ENCODE data around the gene MRPL9. TPM values are rescaled to one million over a fixed set of nuclear protein-coding genes. Genes with fewer than 3 reads are reported as not detected.

The MRPL9 gene
- total RNA-seq, 2 experiments from 2014 or later = 152 to 164 TPM

DNA sequence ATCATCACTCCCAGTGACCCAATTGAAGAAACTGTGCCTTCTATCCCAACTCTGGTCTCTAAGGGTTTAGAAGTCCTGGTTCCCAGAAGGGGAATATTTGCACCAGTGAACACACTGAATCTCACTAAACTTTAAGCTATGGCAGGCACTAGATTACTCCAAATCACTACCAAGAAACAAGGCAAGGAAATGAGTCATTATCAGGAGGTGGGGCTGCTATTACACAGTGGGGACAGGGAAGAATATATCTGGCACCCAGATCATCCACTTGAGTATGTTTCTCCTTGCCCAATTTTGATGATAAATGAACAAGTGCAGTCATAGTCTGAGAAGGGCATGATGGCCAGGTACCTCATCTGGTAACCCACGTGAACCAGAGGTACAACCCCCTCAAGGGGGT, 7.0 kb downstream of the MRPL9 start:
- H3K4me1 ChIP-seq (ENCODE audit: insufficient read depth, low read length) = no peaks in the 10 kb centered on the region
- Mint-ChIP-seq H3K27me3 (peaks cover 5% of the 10 kb centered on the region), H3K4me1 (ENCODE audit: low read depth) (no peaks in the 10 kb centered on the region), H3K9me3 (no peaks in the 10 kb centered on the region), H3K36me3 (ENCODE audit: low read depth) (peaks cover 37% of the 10 kb centered on the region), H3K27ac (no peak overlapping the region), H3K4me3 (no peak overlapping the region)
- POLR2A ChIA-PET = no interaction called here
- H3K27ac ChIP-seq (ENCODE audit: low read depth in 1 of 2, low read length in 2 of 2) = no peak overlapping the region
- peaks cover 46% of the 10 kb centered on the region for H3K36me3 ChIP-seq (ENCODE audit: insufficient read depth, low read length)
- H3K4me3 ChIP-seq (ENCODE audit: low read length) = no peak overlapping the region
- ATAC-seq (ENCODE audit: poor library complexity) = no peak
- H3K9me3 ChIP-seq (ENCODE audit: control insufficient read depth in 1 of 2, insufficient read depth in 1 of 2, low read length in 2 of 2) = no peaks in the 10 kb centered on the region
- CTCF ChIA-PET = no interaction called here
- no peak for DNase-seq
- H3K27me3 ChIP-seq (ENCODE audit: control insufficient read depth in 1 of 2, insufficient read depth in 2 of 2, low read length in 2 of 2) = no peaks in the 10 kb centered on the region
- TF ChIP-seq, protein P1, sequence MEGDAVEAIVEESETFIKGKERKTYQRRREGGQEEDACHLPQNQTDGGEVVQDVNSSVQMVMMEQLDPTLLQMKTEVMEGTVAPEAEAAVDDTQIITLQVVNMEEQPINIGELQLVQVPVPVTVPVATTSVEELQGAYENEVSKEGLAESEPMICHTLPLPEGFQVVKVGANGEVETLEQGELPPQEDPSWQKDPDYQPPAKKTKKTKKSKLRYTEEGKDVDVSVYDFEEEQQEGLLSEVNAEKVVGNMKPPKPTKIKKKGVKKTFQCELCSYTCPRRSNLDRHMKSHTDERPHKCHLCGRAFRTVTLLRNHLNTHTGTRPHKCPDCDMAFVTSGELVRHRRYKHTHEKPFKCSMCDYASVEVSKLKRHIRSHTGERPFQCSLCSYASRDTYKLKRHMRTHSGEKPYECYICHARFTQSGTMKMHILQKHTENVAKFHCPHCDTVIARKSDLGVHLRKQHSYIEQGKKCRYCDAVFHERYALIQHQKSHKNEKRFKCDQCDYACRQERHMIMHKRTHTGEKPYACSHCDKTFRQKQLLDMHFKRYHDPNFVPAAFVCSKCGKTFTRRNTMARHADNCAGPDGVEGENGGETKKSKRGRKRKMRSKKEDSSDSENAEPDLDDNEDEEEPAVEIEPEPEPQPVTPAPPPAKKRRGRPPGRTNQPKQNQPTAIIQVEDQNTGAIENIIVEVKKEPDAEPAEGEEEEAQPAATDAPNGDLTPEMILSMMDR (IDR thresholded peaks at IDR 0.05) = no peak
- intact Hi-C loops (cut with DNase I, micrococcal nuclease) = no loop called here

DNA sequence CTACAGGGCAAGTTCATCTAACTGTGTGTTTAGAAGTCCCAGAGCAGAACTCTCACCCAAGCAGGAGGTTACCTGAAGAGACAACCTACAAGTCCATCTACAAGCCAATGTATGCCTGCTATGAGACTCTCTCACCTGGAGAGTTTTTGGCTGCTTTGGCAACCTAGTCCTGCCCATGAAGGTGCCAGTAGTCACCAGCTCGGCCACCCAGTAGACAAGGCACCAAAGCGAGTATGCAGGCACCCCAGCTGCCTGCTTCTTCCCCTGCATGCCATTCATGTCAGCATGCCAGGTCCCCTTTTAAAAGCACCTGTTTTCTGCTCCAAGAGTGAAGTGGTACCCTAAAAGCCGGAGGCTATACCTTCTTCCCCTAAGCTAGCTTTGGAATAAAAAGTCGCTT, 21.8 kb downstream of the MRPL9 start:
- H3K27me3 ChIP-seq (ENCODE audit: control insufficient read depth in 1 of 2, insufficient read depth in 2 of 2, low read length in 2 of 2) = no peaks in the 10 kb centered on the region
- ChIA-PET POLR2A (interaction anchor here (0.6 kb wide), 1 partner anchor 324 kb away, joined by 3 read pairs; no protein-coding TSS in a partner anchor), CTCF (no interaction called here)
- H3K27ac ChIP-seq (ENCODE audit: low read depth in 1 of 2, low read length in 2 of 2) = no peak overlapping the region
- DNase-seq = no peak
- no peaks in the 10 kb centered on the region for H3K4me1 ChIP-seq (ENCODE audit: insufficient read depth, low read length)
- TF ChIP-seq, protein P1 (IDR thresholded peaks at IDR 0.05) = no peak
- Mint-ChIP-seq H3K9me3 (no peaks in the 10 kb centered on the region), H3K27ac (no peak overlapping the region), H3K27me3 (peaks cover 5% of the 10 kb centered on the region), H3K4me1 (ENCODE audit: low read depth) (no peaks in the 10 kb centered on the region), H3K36me3 (ENCODE audit: low read depth) (no peaks in the 10 kb centered on the region), H3K4me3 (no peak overlapping the region)
- no peaks in the 10 kb centered on the region for H3K36me3 ChIP-seq (ENCODE audit: insufficient read depth, low read length)
- no peak for ATAC-seq (ENCODE audit: poor library complexity)
- H3K4me3 ChIP-seq (ENCODE audit: low read length) = no peak overlapping the region
- intact Hi-C loops (cut with DNase I, micrococcal nuclease) = no loop called here
- H3K9me3 ChIP-seq (ENCODE audit: control insufficient read depth in 1 of 2, insufficient read depth in 1 of 2, low read length in 2 of 2) = peaks cover 10 to 15% of the 10 kb centered on the region in 2 experiments

DNA sequence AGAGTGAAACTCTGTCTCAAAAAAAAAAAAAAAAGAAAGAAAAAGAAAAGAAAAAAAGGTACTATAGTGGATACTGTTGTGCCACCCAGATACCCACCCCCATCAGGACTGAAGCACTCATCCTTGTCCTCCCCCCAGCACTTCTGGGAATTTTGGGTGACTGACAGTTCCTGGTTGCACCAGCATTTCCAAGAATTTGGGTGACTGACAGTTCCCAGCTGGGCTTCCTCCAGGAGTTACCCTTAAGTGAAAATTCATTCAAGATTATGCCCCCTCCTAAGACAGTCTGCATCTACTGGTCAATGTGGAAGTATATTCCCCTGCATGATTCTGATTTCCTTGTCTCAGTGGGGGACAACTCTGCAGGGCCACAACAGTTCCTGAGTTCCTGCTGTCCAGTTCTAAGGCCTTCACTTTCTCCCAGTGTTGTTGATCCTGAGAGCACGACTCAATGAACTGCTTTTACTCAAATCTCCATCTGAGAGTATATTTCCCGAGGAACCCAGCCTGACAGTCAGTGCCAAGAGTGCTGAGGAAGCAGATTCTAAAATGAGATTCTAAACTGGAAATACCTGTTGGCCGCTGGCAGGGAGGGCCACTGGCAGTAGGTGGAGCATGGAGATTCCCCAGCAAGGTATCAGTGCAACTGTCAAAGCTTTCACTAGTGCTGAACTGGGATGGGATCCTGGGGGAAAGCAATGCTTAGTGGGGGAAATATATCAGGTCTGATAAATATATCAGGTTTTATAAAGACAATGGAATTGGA, 23.5 kb downstream of the MRPL9 start:
- no peak for ATAC-seq (ENCODE audit: poor library complexity)
- POLR2A ChIA-PET = no interaction called here
- TF ChIP-seq, protein P1 (IDR thresholded peaks at IDR 0.05) = no peak

More for the DNA sequence above, 23.5 kb downstream of the MRPL9 start:
- DNase-seq = no peak
- no peak overlapping the region for H3K27ac Mint-ChIP-seq
- peaks cover 10 to 15% of the 10 kb centered on the region in 2 experiments for H3K9me3 ChIP-seq (ENCODE audit: control insufficient read depth in 1 of 2, insufficient read depth in 1 of 2, low read length in 2 of 2)
- H3K4me3 Mint-ChIP-seq = no peak overlapping the region
- no peaks in the 10 kb centered on the region for H3K27me3 ChIP-seq (ENCODE audit: control insufficient read depth in 1 of 2, insufficient read depth in 2 of 2, low read length in 2 of 2)
- H3K27me3 Mint-ChIP-seq = peaks cover 4% of the 10 kb centered on the region
- CTCF ChIA-PET = no interaction called here
- H3K4me1 ChIP-seq (ENCODE audit: insufficient read depth, low read length) = no peaks in the 10 kb centered on the region
- intact Hi-C loops (cut with DNase I, micrococcal nuclease) = loop anchor here in 1 of 2 experiments (10.0 kb wide), 1 partner anchor 435 kb away; no protein-coding TSS in a partner anchor
- no peaks in the 10 kb centered on the region for H3K36me3 ChIP-seq (ENCODE audit: insufficient read depth, low read length)
- no peaks in the 10 kb centered on the region for H3K36me3 Mint-ChIP-seq (ENCODE audit: low read depth)
- no peak overlapping the region for H3K4me3 ChIP-seq (ENCODE audit: low read length)
- H3K4me1 Mint-ChIP-seq (ENCODE audit: low read depth) = no peaks in the 10 kb centered on the region
- H3K9me3 Mint-ChIP-seq = no peaks in the 10 kb centered on the region
- H3K27ac ChIP-seq (ENCODE audit: low read depth in 1 of 2, low read length in 2 of 2) = no peak overlapping the region
